AG04450 (cell line): ENCODE measurements around the gene MSH5. TPM values are rescaled to one million over a fixed set of nuclear protein-coding genes. Genes with fewer than 3 reads are reported as not detected.

Experiments used
- CTCF ChIA-PET: fragments of 300-600, 350-600 bp; formaldehyde crosslinking; extraction: SDS; loops from one replicate; lab custom pipeline; 2022; ENCODE audit warnings: antibody characterized with exemption, inconsistent platforms; lab: Charles Lee
- POLR2A ChIA-PET: fragments of 350-600 bp; formaldehyde crosslinking; extraction: SDS; loops from one replicate; lab custom pipeline; 2021; ENCODE audit warnings: antibody characterized with exemption, inconsistent platforms; lab: Yijun Ruan, JAX
- DNase-seq: peaks from one replicate; pipeline ENCODE4 v3.0.0-alpha.2; 2011; ENCODE audit warnings: low read depth, low spot score
- H3K27ac ChIP-seq: one replicate; pipeline ENCODE4 v1.5.1; 2012; ENCODE audit warnings: low read depth, low read length, control low read depth
- H3K27me3 ChIP-seq: one replicate; pipeline ENCODE4 v1.6.0; 2012; ENCODE audit warnings: low read length; ENCODE audit not compliant: control insufficient read depth, insufficient read depth
- H3K4me3 ChIP-seq: 2 replicates; pipeline ENCODE4 v1.5.1; 2011; ENCODE audit warnings: mild to moderate bottlenecking, low read depth, low read length, control low read depth
- H3K9me3 ChIP-seq: 2 replicates; pipeline ENCODE4 v1.5.1; 2012; ENCODE audit warnings: low read length; ENCODE audit not compliant: control insufficient read depth, insufficient read depth
- CTCF ChIP-seq: IDR thresholded peaks from 2 replicates; pipeline ENCODE4 v1.5.1; 2011; ENCODE audit warnings: low read depth, low read length, control low read depth, inconsistent platforms
- polyA plus RNA-seq: library from polyadenylated mRNA; depleted of rRNA; stranded (reverse); fragments of >200 nt; gene quantifications from 2 replicates; pipeline ENCODE4 v1.2.3, GENCODE V29; 2011

MSH5 gene
- polyA plus RNA-seq, 1 experiment: 6.4 TPM

GRCh38 chr6:31761343-31761742 lies 21.5 kb downstream of the MSH5 start:
- Histone ChIP-seq H3K9me3 (no peaks in the 10 kb centered on the region; the same call in 1 of the 2 replicates), H3K4me3 (no peak overlapping the region), H3K27me3 (no peaks in the 10 kb centered on the region), H3K27ac (no peak overlapping the region)
- POLR2A ChIA-PET: no interaction called here
- CTCF ChIA-PET: no interaction called here
- no peak for DNase-seq
- TF ChIP-seq CTCF: no peak

- Histone ChIP-seq H3K27ac (no peak within 1 kb of the TSS), H3K27me3 (no peaks in the 10 kb centered on the region), H3K4me3 (no peak within 1 kb of the TSS), H3K9me3 (no peaks in the 10 kb centered on the region; the same call in 1 of the 2 replicates)
- TF ChIP-seq CTCF: no peak
- ChIA-PET POLR2A (no interaction called here), CTCF (no interaction called here)
- DNase-seq: no peak
Measured at GRCh38 chr6:31762356-31762755, 22.6 kb downstream of the MSH5 start, which contains the start of gene SAPCD1. Gene SAPCD1 (plus strand): TSS chr6:31762656. CDS start chr6:31763055, 399 bp downstream.

- no peak for DNase-seq
- Histone ChIP-seq H3K27me3 (no peaks in the 10 kb centered on the region), H3K27ac (no peak overlapping the region), H3K4me3 (no peak overlapping the region), H3K9me3 (no peaks in the 10 kb centered on the region; the same call in 1 of the 2 replicates)
- no peak for TF ChIP-seq CTCF
- ChIA-PET CTCF (no interaction called here), POLR2A (no interaction called here)
Measured at GRCh38 chr6:31762878-31763618, 23.2 kb downstream of the MSH5 start.

- no peak overlapping the region for H3K27ac ChIP-seq
- no peak for TF ChIP-seq CTCF
- no peak overlapping the region for H3K4me3 ChIP-seq
- no peak for DNase-seq
- ChIA-PET CTCF (no interaction called here), POLR2A (no interaction called here)
- no peaks in the 10 kb centered on the region; the same call in 1 of the 2 replicates for H3K9me3 ChIP-seq
- no peaks in the 10 kb centered on the region for H3K27me3 ChIP-seq
Measured at GRCh38 chr6:31763619-31763940, 23.8 kb downstream of the MSH5 start.

- DNase-seq: no peak
- ChIA-PET CTCF (no interaction called here), POLR2A (no interaction called here)
- Histone ChIP-seq H3K4me3 (no peak overlapping the region), H3K27ac (no peak overlapping the region), H3K9me3 (no peaks in the 10 kb centered on the region; the same call in 1 of the 2 replicates), H3K27me3 (no peaks in the 10 kb centered on the region)
- TF ChIP-seq CTCF: no peak
Measured at GRCh38 chr6:31764198-31764597, 24.4 kb downstream of the MSH5 start.
